ENCODE data around the gene CASP6.

Gene CASP6

DNA sequence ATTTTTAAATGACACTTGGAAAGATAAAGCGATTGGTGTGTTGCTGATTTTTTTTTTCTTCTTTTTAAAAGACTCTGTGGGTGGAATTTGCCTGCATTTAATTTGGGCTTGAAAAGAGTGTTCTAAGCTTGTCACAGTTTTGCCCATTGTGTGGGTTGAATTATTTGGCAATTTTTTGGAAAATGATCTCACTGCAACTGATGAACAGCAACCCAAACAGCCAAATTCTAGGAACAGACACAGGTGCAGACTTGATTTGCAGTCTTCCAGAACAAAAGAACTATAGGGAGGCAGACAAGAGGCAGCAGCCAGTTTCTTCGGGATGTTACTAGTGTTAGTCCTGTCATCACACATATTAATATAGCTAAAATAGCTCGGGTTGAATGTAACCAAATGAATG, 40.5 kb downstream of the CASP6 start:
- H3K27me3 ChIP-seq (replicated peaks): no peaks in the 10 kb centered on the region
- no peak overlapping the region for H3K4me3 ChIP-seq (ENCODE audit: low read depth, low read length)
- H3K27ac ChIP-seq: no peak overlapping the region
- TF ChIP-seq, protein P1, sequence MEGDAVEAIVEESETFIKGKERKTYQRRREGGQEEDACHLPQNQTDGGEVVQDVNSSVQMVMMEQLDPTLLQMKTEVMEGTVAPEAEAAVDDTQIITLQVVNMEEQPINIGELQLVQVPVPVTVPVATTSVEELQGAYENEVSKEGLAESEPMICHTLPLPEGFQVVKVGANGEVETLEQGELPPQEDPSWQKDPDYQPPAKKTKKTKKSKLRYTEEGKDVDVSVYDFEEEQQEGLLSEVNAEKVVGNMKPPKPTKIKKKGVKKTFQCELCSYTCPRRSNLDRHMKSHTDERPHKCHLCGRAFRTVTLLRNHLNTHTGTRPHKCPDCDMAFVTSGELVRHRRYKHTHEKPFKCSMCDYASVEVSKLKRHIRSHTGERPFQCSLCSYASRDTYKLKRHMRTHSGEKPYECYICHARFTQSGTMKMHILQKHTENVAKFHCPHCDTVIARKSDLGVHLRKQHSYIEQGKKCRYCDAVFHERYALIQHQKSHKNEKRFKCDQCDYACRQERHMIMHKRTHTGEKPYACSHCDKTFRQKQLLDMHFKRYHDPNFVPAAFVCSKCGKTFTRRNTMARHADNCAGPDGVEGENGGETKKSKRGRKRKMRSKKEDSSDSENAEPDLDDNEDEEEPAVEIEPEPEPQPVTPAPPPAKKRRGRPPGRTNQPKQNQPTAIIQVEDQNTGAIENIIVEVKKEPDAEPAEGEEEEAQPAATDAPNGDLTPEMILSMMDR (IDR thresholded peaks at IDR 0.05; ENCODE audit: low read depth, low read length, missing control alignments): no peak
- no peaks in the 10 kb centered on the region for H3K36me3 ChIP-seq (replicated peaks)
- DNase-seq: no peak
- in situ Hi-C loops (cut with HindIII; ENCODE audit: low pct_ligation_motif_present, low sequenced_read_pairs): no loop called here

DNA sequence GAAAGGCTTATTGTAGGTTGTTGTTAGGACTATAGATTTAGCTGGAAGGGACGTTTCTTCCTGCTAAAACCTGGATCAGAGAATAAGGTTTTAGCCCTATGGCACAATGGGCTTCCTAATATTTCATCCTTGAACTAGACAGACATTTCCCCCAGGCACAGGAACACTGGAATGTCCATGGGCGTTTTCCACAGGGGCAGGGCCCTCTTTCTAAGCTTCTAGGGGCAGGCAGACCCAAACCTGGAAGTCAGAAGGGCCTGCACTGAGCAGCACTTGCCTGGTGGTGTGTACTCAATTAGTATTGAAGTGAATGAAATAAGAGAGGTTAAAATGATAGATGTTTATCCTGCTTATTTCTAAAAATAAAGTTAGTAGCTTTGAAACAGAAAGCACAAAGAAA, 41.1 kb downstream of the CASP6 start:
- TF ChIP-seq, protein P1 (IDR thresholded peaks at IDR 0.05; ENCODE audit: low read depth, low read length, missing control alignments): no peak
- Histone ChIP-seq H3K4me3 (ENCODE audit: low read depth, low read length) (no peak overlapping the region), H3K27ac (no peak overlapping the region), H3K27me3 (replicated peaks) (no peaks in the 10 kb centered on the region), H3K36me3 (replicated peaks) (no peaks in the 10 kb centered on the region)
- in situ Hi-C loops (cut with HindIII; ENCODE audit: low pct_ligation_motif_present, low sequenced_read_pairs): no loop called here
- no peak for DNase-seq

DNA sequence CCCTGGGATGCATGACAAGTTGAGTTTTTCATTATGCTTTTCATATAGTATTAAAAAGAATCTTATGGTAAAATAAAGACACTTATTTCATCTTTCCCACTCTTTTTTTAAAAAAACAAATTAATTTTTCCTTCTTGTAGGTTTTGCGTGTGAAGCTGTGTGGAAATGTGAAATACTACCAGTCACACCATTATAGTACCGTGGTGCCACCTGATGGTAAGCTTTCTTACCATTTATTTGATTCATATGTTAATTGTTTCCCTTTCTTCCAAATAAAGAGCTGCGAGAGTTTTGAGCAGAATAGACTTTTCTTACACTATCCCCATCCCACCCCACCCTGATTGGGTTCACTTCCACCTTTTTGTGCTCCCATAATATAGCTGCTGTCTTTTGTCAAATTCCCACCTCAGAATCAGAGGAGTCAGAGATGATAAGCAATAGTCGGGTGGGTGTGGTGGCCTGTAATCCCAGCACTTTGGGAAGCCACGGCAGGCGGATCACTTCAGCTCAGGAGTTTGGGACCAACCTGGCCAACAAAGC, 44.3 kb downstream of the CASP6 start:
- DNase-seq: no peak
- H3K4me3 ChIP-seq (ENCODE audit: low read depth, low read length): no peak overlapping the region
- no peaks in the 10 kb centered on the region for H3K27me3 ChIP-seq (replicated peaks)
- no peak overlapping the region for H3K27ac ChIP-seq
- no peaks in the 10 kb centered on the region for H3K36me3 ChIP-seq (replicated peaks)
- TF ChIP-seq, protein P1 (IDR thresholded peaks at IDR 0.05; ENCODE audit: low read depth, low read length, missing control alignments): no peak
- in situ Hi-C loops (cut with HindIII; ENCODE audit: low pct_ligation_motif_present, low sequenced_read_pairs): no loop called here

DNA sequence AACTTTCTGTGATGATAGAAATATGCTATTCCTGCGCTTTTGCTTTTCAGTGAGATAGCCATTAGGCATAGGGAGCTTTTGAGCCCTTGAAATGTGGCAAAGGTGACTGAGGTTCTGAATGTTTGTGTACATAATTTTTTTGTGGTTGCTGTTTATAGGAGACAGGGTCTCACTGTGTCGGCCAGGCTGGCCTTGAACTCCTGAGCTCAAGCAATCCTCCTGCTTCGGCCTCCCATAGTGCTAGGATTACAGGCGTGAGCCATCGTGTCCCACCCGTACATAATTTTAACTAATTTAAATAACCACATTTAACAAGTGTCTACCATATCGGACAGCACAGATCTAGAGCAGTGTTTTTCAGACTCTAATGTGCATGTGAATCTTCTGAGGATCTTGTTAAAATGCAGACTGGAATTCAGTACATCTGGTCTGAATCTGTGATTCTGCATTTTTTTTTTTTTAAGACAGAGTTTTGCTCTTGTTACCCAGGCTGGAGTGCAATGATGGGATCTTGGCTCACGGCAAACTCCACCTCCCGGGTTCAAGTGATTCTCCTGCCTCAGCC, 45.3 kb downstream of the CASP6 start:
- Histone ChIP-seq H3K36me3 (replicated peaks) (no peaks in the 10 kb centered on the region), H3K27ac (no peak overlapping the region), H3K4me3 (ENCODE audit: low read depth, low read length) (no peak overlapping the region), H3K27me3 (replicated peaks) (no peaks in the 10 kb centered on the region)
- DNase-seq: no peak
- in situ Hi-C loops (cut with HindIII; ENCODE audit: low pct_ligation_motif_present, low sequenced_read_pairs): no loop called here
- TF ChIP-seq, protein P1 (IDR thresholded peaks at IDR 0.05; ENCODE audit: low read depth, low read length, missing control alignments): no peak

DNA sequence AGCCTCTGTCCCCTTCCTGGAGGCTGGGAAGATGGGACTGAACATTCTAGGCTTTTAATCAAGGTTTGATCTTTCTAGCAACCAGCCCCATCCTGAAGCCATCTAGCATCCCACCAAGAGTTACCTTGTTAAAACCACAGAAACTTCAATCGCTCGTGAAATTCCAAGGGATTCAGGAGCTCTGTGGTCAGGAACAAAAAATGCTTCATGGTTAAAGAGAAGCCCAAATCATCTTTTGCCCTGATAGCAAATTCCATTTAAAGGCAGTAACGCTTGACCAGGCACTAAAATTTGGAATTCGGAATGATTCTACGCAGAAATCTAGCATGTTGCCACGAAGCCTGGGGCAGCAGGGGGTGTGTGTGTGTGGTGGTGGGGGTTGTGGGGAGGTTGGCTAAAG, 47.8 kb downstream of the CASP6 start:
- in situ Hi-C loops (cut with HindIII; ENCODE audit: low pct_ligation_motif_present, low sequenced_read_pairs): no loop called here
- DNase-seq: no peak
- TF ChIP-seq, protein P1 (IDR thresholded peaks at IDR 0.05; ENCODE audit: low read depth, low read length, missing control alignments): no peak
- Histone ChIP-seq H3K27ac (no peak overlapping the region), H3K27me3 (replicated peaks) (no peaks in the 10 kb centered on the region), H3K36me3 (replicated peaks) (no peaks in the 10 kb centered on the region), H3K4me3 (ENCODE audit: low read depth, low read length) (no peak overlapping the region)

DNA sequence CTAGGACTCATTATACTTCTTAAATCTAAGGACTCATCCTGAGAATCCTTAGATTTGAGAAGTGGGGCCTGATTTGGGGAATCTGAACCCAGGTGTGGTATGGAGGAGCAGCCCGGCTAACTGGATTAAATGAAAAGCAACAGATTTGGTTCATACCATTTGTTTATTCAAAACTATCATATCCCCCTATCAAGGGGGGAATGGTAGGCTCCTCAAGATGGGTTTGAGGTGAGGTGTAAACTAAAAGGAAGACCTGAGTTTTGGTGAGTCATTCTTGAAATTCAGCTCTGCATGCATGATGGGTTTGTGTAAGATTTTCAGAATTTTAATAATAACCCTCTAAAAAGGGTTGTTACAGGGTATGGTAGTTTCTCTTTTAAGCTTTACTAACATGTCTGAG, 53.4 kb downstream of the CASP6 start:
- in situ Hi-C loops (cut with HindIII; ENCODE audit: low pct_ligation_motif_present, low sequenced_read_pairs): no loop called here
- no peak for DNase-seq
- Histone ChIP-seq H3K4me3 (ENCODE audit: low read depth, low read length) (no peak overlapping the region), H3K36me3 (replicated peaks) (no peaks in the 10 kb centered on the region), H3K27ac (no peak overlapping the region), H3K27me3 (replicated peaks) (no peaks in the 10 kb centered on the region)
- TF ChIP-seq, protein P1 (IDR thresholded peaks at IDR 0.05; ENCODE audit: low read depth, low read length, missing control alignments): no peak

Data from brain microvascular endothelial cell (primary cell).